ENCODE measurements around the gene SLC33A1.

DNA sequence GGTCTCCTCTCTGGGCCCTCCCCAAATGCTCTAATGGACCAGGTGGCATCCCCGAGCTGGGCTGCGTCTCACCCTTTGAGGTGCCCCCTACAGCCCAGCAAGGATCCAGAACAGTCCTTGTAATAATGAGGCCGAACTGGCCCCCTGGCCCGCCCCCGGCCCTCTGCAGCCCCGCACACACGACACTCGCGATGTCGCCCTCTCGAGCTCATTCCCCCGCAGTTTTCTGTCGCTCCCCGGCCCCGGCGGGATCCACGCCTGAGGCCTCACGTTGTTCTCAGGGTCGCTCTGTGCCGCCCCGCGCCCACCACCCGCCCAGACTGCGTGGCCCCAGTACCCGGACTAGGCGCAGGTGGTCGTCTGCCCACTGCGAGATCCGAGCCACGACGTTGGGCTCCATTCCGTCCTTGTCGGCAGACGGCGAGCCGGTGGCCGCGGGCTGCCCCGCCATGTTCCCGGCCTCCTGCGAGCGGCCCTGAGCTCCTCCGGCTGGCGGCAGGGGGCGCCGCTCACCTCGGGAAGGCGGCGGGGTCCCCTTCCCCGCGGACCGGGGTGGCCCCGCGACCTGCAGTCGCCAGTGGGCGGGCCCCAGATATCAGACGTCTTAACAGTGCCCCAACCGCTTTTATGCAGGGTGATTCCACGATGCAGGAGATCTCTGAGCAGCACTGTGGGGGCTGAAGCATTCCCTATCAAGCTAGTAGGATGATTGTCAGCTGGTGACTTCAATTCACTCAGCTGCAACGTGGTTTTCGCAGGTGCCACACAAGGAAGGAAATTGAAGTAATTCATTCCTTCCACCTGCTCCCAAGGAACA lies 48.2 kb downstream of the SLC33A1 start, which contains the start of gene C3orf33:
- no peak for TF ChIP-seq SP1 (IDR thresholded peaks at IDR 0.05)
- TF ChIP-seq L3MBTL2 (conservative IDR thresholded peaks at IDR 0.05), result peak; percentile 92
- no peak for TF ChIP-seq FOXK2 (IDR thresholded peaks at IDR 0.05)
- no peak for TF ChIP-seq FOXM1 (IDR thresholded peaks at IDR 0.05; ENCODE audit: borderline replicate concordance)
